ENCODE measurements around the gene WDSUB1.

The WDSUB1 gene

DNA sequence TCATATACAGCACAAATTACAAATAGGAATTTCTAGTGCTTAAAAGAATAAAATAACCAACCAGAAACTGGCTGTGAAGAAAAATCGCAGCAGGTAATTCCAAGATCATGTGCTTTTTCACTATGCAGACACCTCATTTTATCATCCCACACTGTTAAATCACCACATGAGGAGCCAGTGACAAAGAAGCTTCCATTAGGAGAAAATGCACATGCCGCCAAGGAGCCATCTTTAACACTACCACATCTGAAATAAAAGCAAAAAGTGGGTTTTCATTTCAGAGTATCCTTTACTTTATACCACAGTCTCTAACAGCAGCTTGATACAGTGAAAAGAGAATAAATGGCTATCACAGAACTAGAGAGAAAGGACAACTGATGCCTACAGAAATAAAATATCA is 6.8 kb downstream of the WDSUB1 start:
- Histone ChIP-seq H3K27ac (replicated peaks) (no peak overlapping the region), H3K4me3 (replicated peaks; ENCODE audit: insufficient read depth, low read length) (no peak overlapping the region), H3K27me3 (ENCODE audit: insufficient read depth, poor library complexity, severe bottlenecking) (no peaks in the 10 kb centered on the region)
- TF ChIP-seq GABPA (IDR thresholded peaks at IDR 0.05; ENCODE audit: low read depth) (no peak), POLR2AphosphoS5 (IDR thresholded peaks at IDR 0.05; ENCODE audit: low read depth) (no peak), SPI1 (IDR thresholded peaks at IDR 0.05; ENCODE audit: borderline replicate concordance, low read depth) (no peak), CTCF (IDR thresholded peaks at IDR 0.05; ENCODE audit: insufficient read depth, low read length) (no peak)
- TF ChIP-seq, protein P1, sequence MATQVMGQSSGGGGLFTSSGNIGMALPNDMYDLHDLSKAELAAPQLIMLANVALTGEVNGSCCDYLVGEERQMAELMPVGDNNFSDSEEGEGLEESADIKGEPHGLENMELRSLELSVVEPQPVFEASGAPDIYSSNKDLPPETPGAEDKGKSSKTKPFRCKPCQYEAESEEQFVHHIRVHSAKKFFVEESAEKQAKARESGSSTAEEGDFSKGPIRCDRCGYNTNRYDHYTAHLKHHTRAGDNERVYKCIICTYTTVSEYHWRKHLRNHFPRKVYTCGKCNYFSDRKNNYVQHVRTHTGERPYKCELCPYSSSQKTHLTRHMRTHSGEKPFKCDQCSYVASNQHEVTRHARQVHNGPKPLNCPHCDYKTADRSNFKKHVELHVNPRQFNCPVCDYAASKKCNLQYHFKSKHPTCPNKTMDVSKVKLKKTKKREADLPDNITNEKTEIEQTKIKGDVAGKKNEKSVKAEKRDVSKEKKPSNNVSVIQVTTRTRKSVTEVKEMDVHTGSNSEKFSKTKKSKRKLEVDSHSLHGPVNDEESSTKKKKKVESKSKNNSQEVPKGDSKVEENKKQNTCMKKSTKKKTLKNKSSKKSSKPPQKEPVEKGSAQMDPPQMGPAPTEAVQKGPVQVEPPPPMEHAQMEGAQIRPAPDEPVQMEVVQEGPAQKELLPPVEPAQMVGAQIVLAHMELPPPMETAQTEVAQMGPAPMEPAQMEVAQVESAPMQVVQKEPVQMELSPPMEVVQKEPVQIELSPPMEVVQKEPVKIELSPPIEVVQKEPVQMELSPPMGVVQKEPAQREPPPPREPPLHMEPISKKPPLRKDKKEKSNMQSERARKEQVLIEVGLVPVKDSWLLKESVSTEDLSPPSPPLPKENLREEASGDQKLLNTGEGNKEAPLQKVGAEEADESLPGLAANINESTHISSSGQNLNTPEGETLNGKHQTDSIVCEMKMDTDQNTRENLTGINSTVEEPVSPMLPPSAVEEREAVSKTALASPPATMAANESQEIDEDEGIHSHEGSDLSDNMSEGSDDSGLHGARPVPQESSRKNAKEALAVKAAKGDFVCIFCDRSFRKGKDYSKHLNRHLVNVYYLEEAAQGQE (IDR thresholded peaks at IDR 0.05; ENCODE audit: insufficient replicate concordance, low read depth), result no peak
- no peak for DNase-seq (ENCODE audit: low read depth in 1 of 2, low spot score in 1 of 2)

DNA sequence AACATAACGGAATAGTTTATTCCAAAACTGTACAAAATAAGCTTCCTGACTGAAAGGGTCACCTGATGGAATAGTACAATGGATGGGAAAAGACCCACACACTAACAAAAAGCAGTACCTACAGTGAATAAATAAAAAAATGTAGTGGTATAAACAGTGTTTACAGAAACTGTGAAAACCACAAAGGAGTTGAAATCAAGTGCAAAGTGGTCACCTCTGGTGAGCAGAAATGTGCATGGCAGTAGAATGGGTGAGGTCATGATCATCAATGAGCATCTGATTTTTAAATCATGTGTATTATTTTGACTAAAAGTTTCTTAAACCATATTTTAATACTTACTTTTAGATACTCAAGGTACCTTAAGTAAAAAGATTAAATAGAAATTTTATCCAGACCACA is 11.4 kb downstream of the WDSUB1 start:
- Histone ChIP-seq H3K27me3 (ENCODE audit: insufficient read depth, poor library complexity, severe bottlenecking) (no peaks in the 10 kb centered on the region), H3K27ac (replicated peaks) (no peak overlapping the region), H3K4me3 (replicated peaks; ENCODE audit: insufficient read depth, low read length) (no peak overlapping the region)
- no peak for DNase-seq (ENCODE audit: low read depth in 1 of 2, low spot score in 1 of 2)
- TF ChIP-seq GABPA (IDR thresholded peaks at IDR 0.05; ENCODE audit: low read depth), result no peak
- TF ChIP-seq, protein P1 (IDR thresholded peaks at IDR 0.05; ENCODE audit: insufficient replicate concordance, low read depth), result no peak
- TF ChIP-seq SPI1 (IDR thresholded peaks at IDR 0.05; ENCODE audit: borderline replicate concordance, low read depth), result no peak
- no peak for TF ChIP-seq CTCF (IDR thresholded peaks at IDR 0.05; ENCODE audit: insufficient read depth, low read length)
- TF ChIP-seq POLR2AphosphoS5 (IDR thresholded peaks at IDR 0.05; ENCODE audit: low read depth), result no peak

- no peak for DNase-seq (ENCODE audit: low read depth in 1 of 2, low spot score in 1 of 2)
- Histone ChIP-seq H3K27me3 (ENCODE audit: insufficient read depth, poor library complexity, severe bottlenecking) (no peaks in the 10 kb centered on the region), H3K4me3 (replicated peaks; ENCODE audit: insufficient read depth, low read length) (no peak overlapping the region), H3K27ac (replicated peaks) (no peak overlapping the region)
- TF ChIP-seq CTCF (IDR thresholded peaks at IDR 0.05; ENCODE audit: insufficient read depth, low read length) (no peak), GABPA (IDR thresholded peaks at IDR 0.05; ENCODE audit: low read depth) (no peak), POLR2AphosphoS5 (IDR thresholded peaks at IDR 0.05; ENCODE audit: low read depth) (no peak), SPI1 (IDR thresholded peaks at IDR 0.05; ENCODE audit: borderline replicate concordance, low read depth) (no peak)
- TF ChIP-seq, protein P1 (IDR thresholded peaks at IDR 0.05; ENCODE audit: insufficient replicate concordance, low read depth), result no peak
Observed at GRCh38 chr2:159272156-159272555, 14.3 kb downstream of the WDSUB1 start.
